ENCODE data around the gene PHF21B.
"Not testable (repeated sequence)": the region's sequence is repeated elsewhere in the genome, so short reads cannot be mapped to it uniquely, and the experiment has no call there.

Gene PHF21B

DNA sequence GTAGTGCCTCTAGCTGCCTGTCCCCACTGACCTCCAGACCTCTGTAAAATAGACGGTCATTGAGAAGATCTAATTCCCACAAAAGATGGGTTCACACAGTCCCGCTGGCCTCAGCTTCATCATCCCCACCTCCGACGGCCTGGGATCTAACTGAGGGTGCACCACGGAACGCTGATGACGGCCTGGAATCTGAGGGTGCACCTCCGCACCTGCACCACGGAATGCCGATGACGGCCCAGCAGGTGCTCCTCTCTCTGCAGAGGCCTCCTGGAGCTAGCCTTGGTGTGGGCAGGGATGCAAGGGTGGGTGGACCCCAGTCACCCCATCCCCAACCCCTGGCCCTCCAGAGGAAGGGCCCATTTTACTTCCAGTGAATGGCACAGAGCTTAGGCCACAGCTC is 77.3 kb downstream of the PHF21B start:
- no peak for DNase-seq

DNA sequence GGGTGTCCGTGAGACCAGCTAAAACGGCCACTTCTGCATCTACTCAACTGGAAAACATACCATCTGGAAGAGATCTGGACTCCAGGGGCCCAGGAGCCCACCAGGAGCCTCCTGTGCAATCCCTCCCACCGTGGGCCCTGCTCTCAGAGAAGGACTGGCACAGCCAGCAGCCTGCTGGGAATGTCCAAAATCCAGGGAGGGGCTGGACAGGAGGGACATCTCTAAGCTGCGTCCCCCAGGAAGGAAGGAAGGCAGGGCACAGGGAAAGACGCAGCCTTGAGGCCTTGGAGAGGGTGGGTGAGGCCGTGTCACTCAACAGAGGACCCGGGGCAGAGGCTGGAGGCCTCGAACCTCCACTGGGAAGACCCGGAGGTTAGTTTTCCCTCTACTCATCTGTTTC is 78.0 kb downstream of the PHF21B start:
- no peak for DNase-seq

DNA sequence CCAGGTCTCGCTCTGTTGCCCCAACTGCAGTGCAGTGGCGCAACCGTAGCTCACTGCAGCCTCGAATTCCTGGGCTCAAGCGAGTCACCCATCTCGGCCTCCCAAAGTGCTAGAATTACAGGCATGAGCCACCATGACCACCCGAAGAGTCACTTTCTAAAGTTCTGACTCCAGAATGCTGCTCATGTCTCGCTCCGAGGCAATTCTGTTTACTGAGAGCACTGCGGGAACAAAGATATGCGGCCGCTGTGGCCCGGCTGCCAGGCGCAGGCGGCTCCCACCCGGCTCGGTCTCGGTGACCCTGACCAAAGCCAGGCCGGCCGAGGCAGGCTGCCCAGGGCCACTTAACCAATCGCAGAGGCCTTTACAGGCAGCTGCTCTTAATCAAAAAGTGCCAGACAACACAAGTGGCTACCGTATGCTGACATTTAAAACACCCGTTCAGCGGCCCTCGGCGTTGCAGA is 78.7 kb downstream of the PHF21B start:
- no peak for DNase-seq

- DNase-seq = no peak
Observed at GRCh38 chr22:44930711-44931035, 79.1 kb downstream of the PHF21B start.

- DNase-seq = no peak
Observed at GRCh38 chr22:44930016-44930710, 79.6 kb downstream of the PHF21B start.

DNA sequence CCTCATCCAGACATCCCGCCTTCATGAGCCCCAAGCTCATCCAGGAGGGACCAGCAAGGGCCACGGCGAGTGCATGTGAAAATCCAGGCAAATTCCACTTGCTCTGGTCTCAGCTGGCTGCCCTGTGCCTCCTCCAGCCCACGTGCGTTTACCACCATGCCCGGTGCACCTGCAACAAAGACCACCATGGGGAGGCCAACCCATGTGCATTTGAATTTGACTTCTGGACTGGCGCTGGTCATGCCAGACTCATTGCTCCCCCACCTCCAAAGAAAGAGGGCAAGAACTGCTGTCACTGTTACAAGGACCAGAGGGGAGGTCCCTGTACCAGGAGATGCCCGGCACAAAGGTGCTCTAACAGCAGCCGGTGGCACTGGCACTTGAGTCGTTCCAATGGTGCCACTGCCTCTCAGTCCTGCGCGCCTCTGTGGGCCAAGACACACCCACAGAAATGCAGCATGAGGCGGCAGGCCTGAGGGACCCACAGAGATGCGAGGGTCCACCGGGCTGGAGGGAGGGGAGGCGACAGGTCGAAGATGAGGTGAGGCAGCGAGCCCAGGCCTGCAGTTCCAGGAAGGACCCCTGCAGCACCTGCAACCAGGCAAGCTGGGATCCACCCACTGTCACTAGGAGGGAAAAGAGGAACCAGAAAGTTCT is 80.3 kb downstream of the PHF21B start:
- DNase-seq = no peak

GRCh38 chr22:44928711-44929358 is 81.0 kb downstream of the PHF21B start:
- DNase-seq = no peak

GRCh38 chr22:44928136-44928463 is 81.7 kb downstream of the PHF21B start:
- no peak for DNase-seq

DNA sequence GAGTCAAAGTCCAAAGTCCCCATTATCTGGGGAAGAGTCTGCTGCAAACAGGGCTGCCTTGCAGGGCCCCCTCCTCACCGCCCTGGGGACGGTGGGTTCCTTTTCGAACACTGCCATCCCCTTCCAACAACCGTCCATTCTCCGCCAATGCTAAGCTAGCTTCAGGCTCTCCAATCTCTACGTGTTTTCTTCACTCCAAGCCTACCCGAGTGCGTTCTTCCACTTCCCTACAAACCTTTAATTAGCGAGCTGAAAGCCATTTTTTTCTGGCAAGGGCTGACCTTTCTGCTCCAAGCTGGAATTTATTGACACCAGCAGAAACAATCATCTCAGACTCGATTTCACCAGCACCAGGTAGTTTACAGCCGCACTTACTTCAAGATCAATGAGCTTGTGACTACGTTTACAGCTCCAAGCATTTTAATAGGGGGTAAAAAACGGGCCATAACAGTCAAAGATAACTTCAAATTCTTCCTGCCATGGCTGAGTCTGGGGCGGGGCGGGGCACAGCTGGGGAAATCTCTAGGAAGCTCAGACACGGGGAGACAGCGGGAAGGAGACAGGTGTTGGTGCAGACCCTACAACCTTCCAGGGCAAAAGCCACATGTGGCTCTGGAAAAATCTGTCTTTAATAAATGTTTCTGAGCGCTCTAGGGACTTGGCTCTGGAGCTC is 82.2 kb downstream of the PHF21B start:
- DNase-seq = no peak

- DNase-seq = no peak
Observed at GRCh38 chr22:44926491-44927415, 83.1 kb downstream of the PHF21B start.

DNA sequence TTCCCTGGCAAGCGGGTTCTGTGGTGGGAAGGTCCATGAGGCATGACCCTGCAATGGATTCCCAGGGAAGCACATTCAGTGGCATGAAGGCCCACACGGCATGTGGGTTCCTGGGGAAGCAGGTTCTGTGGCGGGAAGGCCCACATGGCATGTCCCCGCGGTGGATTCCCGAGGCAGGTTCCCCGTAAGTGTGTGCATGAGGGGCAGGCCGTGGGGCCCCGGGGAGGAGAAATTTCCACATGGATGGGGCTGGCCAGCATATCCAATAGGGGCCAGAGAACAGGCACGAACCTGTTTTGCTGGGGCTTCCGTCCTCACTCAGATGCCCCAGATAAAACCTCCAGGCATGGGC is 83.7 kb downstream of the PHF21B start:
- no peak for DNase-seq

GRCh38 chr22:44925465-44926123 is 84.2 kb downstream of the PHF21B start:
- DNase-seq = no peak

GRCh38 chr22:44924710-44925109 is 85.1 kb downstream of the PHF21B start:
- DNase-seq = no peak

DNA sequence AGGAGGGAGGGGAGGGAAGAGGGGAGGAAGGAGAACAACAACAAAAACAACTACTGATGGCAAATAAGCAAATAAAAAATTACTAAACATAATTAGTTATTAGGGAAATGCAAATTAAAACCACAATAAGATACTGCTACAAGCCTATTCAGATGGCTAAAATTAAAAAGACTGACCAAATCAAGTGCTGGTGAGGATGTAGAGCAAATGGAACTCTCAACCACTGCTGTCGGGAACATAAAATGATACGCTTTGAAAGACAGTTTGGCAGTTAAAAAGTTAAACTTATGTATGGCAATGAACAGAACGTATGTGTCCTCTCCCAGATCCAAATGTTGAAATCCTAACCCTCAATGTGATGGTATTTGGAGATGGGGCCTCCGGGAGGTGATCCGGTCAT is 85.7 kb downstream of the PHF21B start:
- no peak for DNase-seq

DNA sequence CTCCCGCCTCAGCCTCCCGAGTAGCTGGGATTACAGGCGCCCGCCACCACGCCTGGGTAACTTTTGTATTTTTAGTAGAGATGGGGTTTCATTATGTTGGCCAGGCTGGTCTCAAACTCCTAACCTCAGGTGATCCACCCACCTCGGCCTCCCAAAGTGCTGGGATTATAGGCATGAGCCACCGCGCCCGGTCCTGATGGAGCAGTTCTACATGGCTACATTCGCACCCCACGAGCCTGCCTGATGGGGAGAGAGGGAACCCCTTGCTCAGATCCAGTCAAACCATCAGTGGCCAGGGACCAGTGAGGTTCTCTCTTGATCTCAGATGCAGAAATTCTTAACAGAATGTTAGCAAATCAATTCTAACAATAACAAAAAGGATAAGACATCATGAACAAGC is 88.0 kb downstream of the PHF21B start:
- DNase-seq = not testable (repeated sequence)

DNA sequence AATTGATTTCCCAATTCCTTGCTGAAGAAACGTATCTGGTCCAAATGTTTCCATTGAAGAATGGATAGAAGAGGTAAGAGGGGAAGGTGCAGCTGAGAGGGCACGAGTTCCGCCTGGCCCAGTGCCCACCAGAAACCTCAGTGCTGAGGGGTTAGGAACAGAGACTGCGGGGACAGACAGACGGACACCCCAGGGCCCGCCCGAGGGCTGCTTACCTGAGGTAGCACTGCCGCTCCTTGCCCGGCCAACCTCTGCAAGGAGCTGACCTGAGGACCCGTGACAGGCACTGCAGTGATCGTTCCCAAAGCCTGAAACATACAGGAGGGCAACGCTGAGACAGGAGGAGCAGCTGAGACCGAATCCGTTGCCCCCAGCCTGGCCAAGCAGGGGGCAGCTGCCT is 89.6 kb downstream of the PHF21B start:
- no peak for DNase-seq

DNA sequence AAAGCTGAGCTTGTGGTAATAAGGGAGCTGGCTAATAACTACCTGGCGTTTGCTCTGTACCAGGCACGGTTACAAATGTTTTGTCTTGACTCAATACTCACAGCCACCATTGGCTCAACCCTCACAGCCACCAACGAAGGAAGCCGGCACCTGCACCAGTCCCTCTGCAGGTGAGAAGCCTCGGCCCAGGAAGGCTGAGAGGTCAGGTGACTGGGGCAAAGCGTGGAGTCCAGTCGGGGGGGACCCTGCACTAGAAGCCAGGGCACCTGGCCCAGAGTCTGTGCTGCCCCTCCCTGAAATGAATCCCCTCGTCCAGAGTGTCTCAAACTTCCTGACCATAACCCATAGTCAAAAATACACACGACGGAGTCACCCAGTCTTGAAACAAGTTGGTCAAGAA is 90.1 kb downstream of the PHF21B start:
- DNase-seq = no peak

DNA sequence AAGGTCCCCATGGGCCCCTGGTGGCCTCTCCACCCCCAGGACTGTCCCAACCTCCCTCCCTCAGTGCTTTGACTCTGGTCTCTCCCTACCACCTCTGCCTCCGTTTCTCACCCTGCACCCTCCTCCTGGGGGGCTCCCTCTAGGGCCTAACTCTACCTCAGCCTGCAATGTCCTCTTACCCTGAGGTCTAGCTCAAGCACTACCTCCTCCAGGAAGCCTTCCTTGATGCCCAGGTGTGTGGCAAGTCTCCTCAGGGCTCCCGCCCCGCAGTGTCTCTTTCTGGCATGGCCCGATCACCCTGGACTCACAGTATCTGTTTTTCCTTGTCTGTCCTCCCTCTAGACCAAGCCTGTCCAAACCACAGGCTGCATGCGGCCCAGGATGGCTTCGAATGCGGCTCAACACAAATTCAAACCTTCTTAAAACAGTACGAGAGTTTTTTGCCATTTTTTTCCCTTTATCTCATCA is 90.8 kb downstream of the PHF21B start:
- no peak for DNase-seq

DNA sequence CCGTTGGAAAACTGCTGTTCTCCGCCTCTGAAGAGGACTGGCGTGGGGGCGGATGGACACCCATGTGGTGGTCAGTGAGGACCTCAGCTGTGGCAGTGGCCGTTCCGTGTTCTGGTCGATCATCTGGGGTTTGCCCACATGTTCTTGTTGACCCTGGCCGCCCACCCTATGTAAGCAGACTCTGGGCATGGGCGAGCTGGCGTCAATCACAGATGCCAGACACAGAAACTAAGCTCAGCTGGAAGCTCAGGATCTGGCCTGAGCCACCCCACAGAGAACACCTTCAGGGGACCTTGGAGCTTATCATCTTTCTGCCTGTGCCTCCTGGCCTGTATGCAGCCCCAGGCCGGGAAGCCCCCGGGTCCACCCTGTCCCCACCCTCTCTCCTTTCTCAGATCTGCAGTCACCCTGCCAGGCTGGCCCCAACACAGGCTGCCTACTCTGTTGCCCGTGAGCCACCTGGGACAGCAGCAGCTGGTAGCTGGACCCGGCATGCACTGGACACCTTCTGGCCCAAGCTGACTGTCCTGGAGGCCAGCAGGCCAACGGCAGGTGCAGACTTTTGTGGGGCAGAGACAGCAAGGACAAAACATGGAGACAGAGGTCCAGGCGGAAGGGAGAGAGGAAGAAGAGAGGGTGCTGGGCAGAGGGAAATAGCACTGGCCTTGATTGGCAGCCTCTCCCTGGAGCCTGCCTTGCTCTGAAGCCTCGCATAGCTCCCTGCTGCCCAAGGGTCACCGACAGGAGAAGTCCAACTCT is 91.5 kb downstream of the PHF21B start:
- DNase-seq = no peak

GRCh38 chr22:44917372-44918165 is 92.2 kb downstream of the PHF21B start:
- DNase-seq = no peak

All from MV-4-11 (cell line).